Small intestine (tissue), 7 donors: Measurements from ENCODE around the gene ABCC3. TPM values are rescaled to one million over a fixed set of nuclear protein-coding genes. Genes with fewer than 3 reads are reported as not detected.
"Not testable (repeated sequence)": the region's sequence is repeated elsewhere in the genome, so short reads cannot be mapped to it uniquely, and the experiment has no call there.

Source experiments
- DNase-seq, 2 donors: peaks; one replicate each; pipeline versions ENCODE4 v3.0.0 to v3.0.0-alpha.2; 2013
- FAIRE-seq: peaks from 2 replicates; lab custom pipeline; 2012; peaks lifted over from hg19 to GRCh38; lab: Jason Lieb, UNC
- H3K27ac ChIP-seq, 3 donors: one replicate each; pipeline ENCODE4 v1.5.1; 2013; ENCODE audit warnings: low read length in 2 of 3, mild to moderate bottlenecking in 2 of 3, control low read depth in 1 of 3, inconsistent platforms in 1 of 3, low read depth in 1 of 3, moderate library complexity in 1 of 3
- H3K27me3 ChIP-seq, 3 donors: one replicate each; pipeline ENCODE4 v1.6.1; 2013; ENCODE audit warnings: low read length in 3 of 3, inconsistent platforms in 1 of 3; ENCODE audit not compliant: control insufficient read depth in 3 of 3, insufficient read depth in 3 of 3
- H3K36me3 ChIP-seq, 3 donors: one replicate each; pipeline ENCODE4 v1.6.1; 2013; ENCODE audit warnings: low read length in 3 of 3, inconsistent platforms in 1 of 3, low read depth in 1 of 3, mild to moderate bottlenecking in 1 of 3, moderate library complexity in 1 of 3; ENCODE audit not compliant: control insufficient read depth in 3 of 3, insufficient read depth in 2 of 3
- H3K4me1 ChIP-seq, 3 donors: one replicate each; pipeline ENCODE4 v1.6.1; 2013; ENCODE audit warnings: low read length in 2 of 3, inconsistent platforms in 1 of 3, low read depth in 1 of 3, mild to moderate bottlenecking in 1 of 3, moderate library complexity in 1 of 3; ENCODE audit not compliant: control insufficient read depth in 3 of 3, insufficient read depth in 2 of 3
- H3K4me3 ChIP-seq, 3 donors: one replicate each; pipeline ENCODE4 v1.5.1; 2013; ENCODE audit warnings: low read length in 3 of 3, control low read depth in 1 of 3, inconsistent platforms in 1 of 3, low read depth in 1 of 3, mild to moderate bottlenecking in 1 of 3, moderate library complexity in 1 of 3
- H3K9me3 ChIP-seq, 2 donors: one replicate each; pipeline ENCODE4 v1.6.1; 2013; ENCODE audit warnings: low read depth in 1 of 2, low read length in 1 of 2; ENCODE audit not compliant: control insufficient read depth in 2 of 2, insufficient read depth in 1 of 2
- WGBS, 3 donors: extraction: QIAGEN DNeasy Blood & Tissue Kit; methylation state at CpG; one replicate each; pipeline ENCODE4 v1.1.7; 2013; 5-methylcytosine and 5-hydroxymethylcytosine counted together
- polyA plus RNA-seq, 4 donors: library from polyadenylated mRNA; stranded (reverse) in 3 of 4; unstranded in 1 of 4; fragments of 200-250 nt in 3 of 4; fragments of 120-200 nt in 1 of 4; gene quantifications; one replicate each; pipeline versions ENCODE4 v1.2.1 to v1.2.3, GENCODE V29; 2013
- donor health status: healthy with polysubstance abuse.
- donor health status: control.
- donor health status: control.
- donor health status: Bipolar disorder and iron deficiency.
- donor health status: healthy.

The ABCC3 gene
- polyA plus RNA-seq, 4 donors = 36.7 to 131 (median 81.9) TPM

DNA sequence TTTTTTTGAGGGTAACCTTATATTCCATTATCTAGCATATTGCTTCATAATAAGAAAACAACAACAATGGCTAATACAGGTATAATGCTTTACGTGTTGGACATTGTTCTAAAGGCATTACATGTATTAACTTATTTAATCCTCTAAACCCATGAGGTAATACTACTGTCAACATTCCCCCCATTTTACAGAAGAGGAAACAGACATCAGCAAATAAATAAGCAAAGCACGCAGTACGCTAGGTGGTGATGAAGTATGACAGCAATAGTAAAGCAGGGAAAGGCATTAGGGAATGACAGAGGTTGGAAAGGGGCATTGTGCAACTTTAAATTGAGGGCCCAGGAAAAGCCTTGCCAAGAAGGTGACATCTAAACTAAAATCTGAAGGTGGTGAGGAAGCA is 68.5 kb downstream of the ABCC3 start:
- peaks cover 0 to 11% (median 0%) of the 10 kb centered on the region in 3 donors for H3K4me1 ChIP-seq
- H3K9me3 ChIP-seq = no peaks in the 10 kb centered on the region
- FAIRE-seq = no peak
- H3K27me3 ChIP-seq = no peaks in the 10 kb centered on the region
- no peak overlapping the region for H3K4me3 ChIP-seq
- 89 to 90% (median 90%) methylated on average over 3 of the region's 3 CpGs for WGBS, 3 donors
- no peak for DNase-seq
- peaks cover 6 to 39% (median 7%) of the 10 kb centered on the region in 3 donors for H3K36me3 ChIP-seq
- H3K27ac ChIP-seq = no peak overlapping the region

- DNase-seq (peak; percentile 93 to 97), FAIRE-seq (no peak)
- H3K27me3 ChIP-seq = no peaks in the 10 kb centered on the region
- peak within 1 kb of the TSS; percentile 64 to 78 (median 72) for H3K4me3 ChIP-seq
- H3K27ac ChIP-seq = peak within 1 kb of the TSS; percentile 75 to 96 (median 95)
- WGBS, 3 donors = 0% methylated on average over 41 to 74 of the region's 74 CpGs
- H3K9me3 ChIP-seq = no peaks in the 10 kb centered on the region
- peaks cover 0 to 23% (median 3%) of the 10 kb centered on the region in 3 donors for H3K4me1 ChIP-seq
- peaks cover 0 to 20% (median 3%) of the 10 kb centered on the region in 3 donors for H3K36me3 ChIP-seq
These were observed 72.8 kb downstream of the ABCC3 start, which contains the start of gene ANKRD40 for GRCh38 chr17:50707289-50708049. Gene ANKRD40, minus strand, starts transcription at chr17:50707914. Its CDS starts 260 bp downstream, at chr17:50707654.

DNA sequence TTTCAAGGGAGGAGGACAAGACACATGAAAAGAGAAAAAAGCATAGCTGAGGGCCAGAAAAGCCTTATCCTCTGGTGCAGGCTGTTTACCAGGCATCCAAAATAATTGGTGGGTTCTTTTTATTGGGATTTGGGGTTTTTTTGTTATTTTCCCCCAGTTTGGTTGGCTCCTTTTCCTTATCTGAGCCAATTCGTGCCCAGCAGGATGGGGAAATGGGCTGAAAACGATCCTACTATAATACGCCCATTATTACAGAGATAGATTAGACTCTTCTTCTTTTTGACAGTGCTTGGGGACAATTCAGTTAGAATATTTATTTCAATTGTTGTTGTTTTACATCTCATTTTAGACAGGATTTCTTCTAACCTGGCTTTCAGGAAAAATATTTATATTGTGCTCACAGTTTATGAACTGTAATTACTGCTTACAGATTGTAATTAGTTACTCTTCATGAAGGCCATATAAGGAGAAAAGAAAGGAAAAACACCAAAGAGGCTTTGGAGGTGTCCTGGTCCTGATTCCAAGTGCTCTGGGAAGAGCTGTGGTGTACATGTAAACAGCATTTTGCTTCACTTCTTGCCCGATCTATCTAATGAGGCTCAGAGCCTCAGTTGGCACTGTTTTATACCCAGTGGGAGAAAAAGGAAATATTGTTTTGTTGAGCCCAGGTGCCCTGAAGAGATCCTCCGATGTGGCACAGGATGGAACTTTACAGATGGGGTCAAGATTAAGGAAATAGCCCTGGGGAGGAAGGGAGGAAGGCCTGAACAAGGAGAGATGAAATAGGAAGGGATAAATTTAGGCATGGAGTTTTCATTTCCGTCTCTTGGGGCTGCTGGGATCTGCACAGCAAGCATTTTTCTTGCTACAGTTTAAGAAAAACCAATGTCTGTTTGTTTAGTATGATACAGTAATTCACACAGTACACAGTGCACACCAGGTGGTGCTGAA is 73.6 kb downstream of the ABCC3 start:
- Histone ChIP-seq H3K4me1 (peaks cover 0 to 21% (median 3%) of the 10 kb centered on the region in 3 donors), H3K27ac (peak overlapping the region; percentile 75 to 96 (median 92)), H3K27me3 (no peaks in the 10 kb centered on the region), H3K9me3 (no peaks in the 10 kb centered on the region), H3K4me3 (peak overlapping the region in 2 of 3 donors; percentile 63 to 64), H3K36me3 (peaks cover 0 to 17% (median under 1%) of the 10 kb centered on the region in 3 donors)
- WGBS, 3 donors = 1 to 5% (median 4%) methylated on average over 6 of the region's 6 CpGs
- peak; percentile 31 to 52 for DNase-seq
- no peak for FAIRE-seq

DNA sequence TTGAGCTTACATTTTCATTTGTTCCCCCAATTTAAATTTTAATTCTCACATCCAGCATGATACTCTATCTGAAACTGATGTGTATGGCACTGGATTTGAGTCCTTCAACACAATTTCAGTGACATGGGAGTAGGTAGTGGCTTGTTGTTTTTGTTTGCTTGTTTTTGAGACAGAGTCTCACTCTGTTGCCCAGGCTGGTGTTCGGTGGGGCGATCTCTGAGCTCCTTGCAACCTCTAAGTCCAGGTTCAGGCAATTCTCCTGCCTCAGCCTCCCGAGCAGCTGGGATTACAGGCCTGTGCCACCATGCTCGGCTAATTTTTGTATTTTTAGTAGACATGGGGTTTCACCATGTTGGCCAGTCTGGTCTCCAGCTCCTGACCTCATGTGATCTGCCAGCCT is 74.4 kb downstream of the ABCC3 start:
- WGBS, 3 donors = 65 to 81% (median 72%) methylated on average over 4 of the region's 4 CpGs
- peak overlapping the region; percentile 75 to 96 (median 92) for H3K27ac ChIP-seq
- not testable (repeated sequence) for H3K27me3 ChIP-seq, H3K9me3 ChIP-seq, FAIRE-seq, H3K4me3 ChIP-seq, DNase-seq
- H3K4me1 ChIP-seq = peaks cover 0 to 20% (median 3%) of the 10 kb centered on the region in 3 donors
- H3K36me3 ChIP-seq = peaks cover 0 to 15% (median 0%) of the 10 kb centered on the region in 3 donors

- H3K36me3 ChIP-seq = peaks cover 0 to 7% (median 0%) of the 10 kb centered on the region in 3 donors
- no peaks in the 10 kb centered on the region for H3K27me3 ChIP-seq
- no peak overlapping the region for H3K27ac ChIP-seq
- 95 to 100% (median 98%) methylated on average over 2 of the region's 2 CpGs for WGBS, 3 donors
- H3K9me3 ChIP-seq = no peaks in the 10 kb centered on the region
- H3K4me1 ChIP-seq = peaks cover 0 to 20% (median 3%) of the 10 kb centered on the region in 3 donors
- no peak for FAIRE-seq
- DNase-seq = no peak
- H3K4me3 ChIP-seq = no peak overlapping the region
These were observed 75.3 kb downstream of the ABCC3 start for GRCh38 chr17:50710025-50710424.

DNA sequence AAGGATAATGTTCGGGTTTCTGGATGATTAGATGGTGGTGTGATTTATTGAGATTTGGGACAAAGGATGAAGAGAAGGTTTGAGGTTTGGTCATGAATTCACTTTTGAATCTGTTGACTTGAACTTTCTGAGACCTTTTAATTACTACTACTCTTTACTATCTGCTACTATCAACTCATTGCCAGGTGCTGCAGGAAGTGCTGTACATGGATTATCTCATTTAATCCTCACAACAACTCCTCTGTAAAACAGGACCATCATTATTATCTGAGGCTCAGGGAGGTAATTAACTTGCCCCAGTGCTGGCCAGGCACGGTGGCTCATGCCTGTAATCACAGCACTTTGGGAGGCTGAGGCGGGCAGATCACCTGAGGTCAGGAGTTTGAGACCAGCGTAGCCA is 76.0 kb downstream of the ABCC3 start:
- Histone ChIP-seq H3K27ac (no peak overlapping the region), H3K27me3 (no peaks in the 10 kb centered on the region), H3K9me3 (no peaks in the 10 kb centered on the region), H3K4me3 (no peak overlapping the region), H3K36me3 (peaks cover 0 to 2% (median 0%) of the 10 kb centered on the region in 3 donors), H3K4me1 (peaks cover 0 to 20% (median 3%) of the 10 kb centered on the region in 3 donors)
- 83 to 88% (median 85%) methylated on average over 4 of the region's 4 CpGs for WGBS, 3 donors
- FAIRE-seq (no peak), DNase-seq (no peak)

DNA sequence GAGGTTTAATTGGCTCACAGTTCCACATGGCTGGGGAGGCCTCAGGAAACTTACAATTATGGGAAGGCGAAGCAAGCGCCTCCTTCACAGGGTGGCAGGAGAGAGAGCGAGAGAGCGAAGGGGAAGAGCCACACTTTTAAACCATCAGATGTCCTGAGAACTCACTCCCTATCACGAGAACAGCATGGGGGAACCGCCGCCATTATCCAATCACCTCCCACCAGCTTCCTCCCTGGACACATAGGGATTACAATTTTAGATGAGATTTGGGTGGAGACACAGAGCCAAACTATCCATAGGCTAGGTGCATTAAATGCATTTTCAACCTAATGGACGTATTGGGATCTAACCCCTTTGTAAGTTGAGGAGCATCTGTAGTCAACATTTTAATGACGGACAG is 78.0 kb downstream of the ABCC3 start:
- Histone ChIP-seq H3K36me3 (no peaks in the 10 kb centered on the region), H3K4me3 (no peak overlapping the region), H3K27ac (no peak overlapping the region), H3K4me1 (peaks cover 0 to 12% (median 3%) of the 10 kb centered on the region in 3 donors), H3K9me3 (no peaks in the 10 kb centered on the region), H3K27me3 (no peaks in the 10 kb centered on the region)
- FAIRE-seq (no peak), DNase-seq (no peak)
- WGBS, 3 donors = 91 to 97% (median 96%) methylated on average over 9 of the region's 9 CpGs

- H3K4me3 ChIP-seq = no peak overlapping the region
- H3K36me3 ChIP-seq = no peaks in the 10 kb centered on the region
- H3K4me1 ChIP-seq = no peaks in the 10 kb centered on the region
- no peak for FAIRE-seq
- 94 to 96% (median 94%) methylated on average over 3 of the region's 3 CpGs for WGBS, 3 donors
- no peaks in the 10 kb centered on the region for H3K9me3 ChIP-seq
- no peak for DNase-seq
- H3K27ac ChIP-seq = no peak overlapping the region
- H3K27me3 ChIP-seq = no peaks in the 10 kb centered on the region
These were observed 80.8 kb downstream of the ABCC3 start for GRCh38 chr17:50715471-50715870.
